SIG-M5 (cell line): ENCODE results near the gene MITF.
"Not testable (repeated sequence)": the region's sequence is repeated elsewhere in the genome, so short reads cannot be mapped to it uniquely, and the experiment has no call there.

Experiments used
- DNase-seq: peaks from one replicate; lab custom pipeline; 2025; lab: John Stamatoyannopoulos, UW

The MITF gene

GRCh38 chr3:69914395-69914794, 175.1 kb downstream of the MITF start:
- no peak for DNase-seq

GRCh38 chr3:69915726-69916125, 176.5 kb downstream of the MITF start:
- no peak for DNase-seq

- not testable (repeated sequence) for DNase-seq
These were observed 180.7 kb downstream of the MITF start for GRCh38 chr3:69920009-69920408.

- no peak for DNase-seq
These were observed 182.4 kb downstream of the MITF start for GRCh38 chr3:69921651-69922050.

GRCh38 chr3:69922521-69923000, 183.3 kb downstream of the MITF start:
- no peak for DNase-seq

GRCh38 chr3:69925506-69925905, 186.2 kb downstream of the MITF start:
- DNase-seq: no peak

GRCh38 chr3:69926385-69926784, 187.1 kb downstream of the MITF start:
- no peak for DNase-seq

GRCh38 chr3:69927571-69927970, 188.3 kb downstream of the MITF start:
- no peak for DNase-seq

GRCh38 chr3:69929019-69929418, 189.8 kb downstream of the MITF start:
- no peak for DNase-seq

GRCh38 chr3:69930564-69930963, 191.3 kb downstream of the MITF start:
- DNase-seq: no peak

GRCh38 chr3:69932087-69932486, 192.8 kb downstream of the MITF start:
- no peak for DNase-seq

GRCh38 chr3:69932501-69932900, 193.2 kb downstream of the MITF start:
- DNase-seq: no peak

GRCh38 chr3:69934398-69934797, 195.1 kb downstream of the MITF start:
- no peak for DNase-seq

- DNase-seq: no peak
These were observed 197.0 kb downstream of the MITF start for GRCh38 chr3:69936266-69936665.

- DNase-seq: no peak
These were observed 198.8 kb downstream of the MITF start for GRCh38 chr3:69938061-69938460.

- no peak for DNase-seq
These were observed 199.7 kb downstream of the MITF start for GRCh38 chr3:69938931-69939330.

GRCh38 chr3:69941037-69941436, 201.8 kb downstream of the MITF start:
- no peak for DNase-seq

- no peak for DNase-seq
These were observed 202.3 kb downstream of the MITF start for GRCh38 chr3:69941439-69942176.

- no peak for DNase-seq
These were observed 205.7 kb downstream of the MITF start for GRCh38 chr3:69944931-69945493.

- no peak for DNase-seq
These were observed 209.1 kb downstream of the MITF start for GRCh38 chr3:69948246-69948862.

GRCh38 chr3:69951616-69952015, 212.4 kb downstream of the MITF start:
- DNase-seq: no peak

- no peak for DNase-seq
These were observed 220.3 kb downstream of the MITF start for GRCh38 chr3:69959581-69959980.

GRCh38 chr3:69961706-69962439, 222.6 kb downstream of the MITF start:
- DNase-seq: no peak
